ENCODE data around the gene FBXW2. TPM values are rescaled to one million over a fixed set of nuclear protein-coding genes. Genes with fewer than 3 reads are reported as not detected.

The FBXW2 gene
- polyA plus RNA-seq, 1 of the 3 experiments (the other 2 are of a cell fraction), result 40.1 TPM

DNA sequence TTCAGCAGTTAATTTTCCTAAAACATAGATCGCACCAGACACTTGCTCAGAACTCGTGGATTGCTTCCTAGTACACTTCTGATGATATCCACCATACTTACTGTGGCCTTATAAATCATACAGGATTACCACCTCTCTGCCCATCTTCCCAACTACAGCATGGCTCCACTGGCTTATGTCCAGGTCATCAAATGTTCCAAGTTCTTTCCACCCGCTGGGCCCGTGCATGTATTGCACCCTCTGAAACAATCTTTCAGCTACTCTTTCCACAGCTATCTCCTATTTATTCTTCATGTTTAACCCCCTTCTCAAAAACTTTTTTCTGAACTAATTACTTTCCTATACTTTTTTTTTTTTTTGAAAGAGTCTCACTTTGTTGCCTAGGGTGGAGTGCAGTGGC lies 18.5 kb downstream of the FBXW2 start:
- POLR2A ChIA-PET, result no interaction called here
- H3K4me2 ChIP-seq, result no peak overlapping the region
- CTCF ChIA-PET, result interaction anchor here (0.6 to 1.8 kb wide), 3 partner anchors 10 to 211 kb away, joined by 3 to 8 read pairs (median 3); no protein-coding TSS in a partner anchor

GRCh38 chr9:120773256-120773655 lies 20.0 kb downstream of the FBXW2 start:
- TF ChIP-seq SIN3A (IDR thresholded peaks at IDR 0.05; ENCODE audit: borderline replicate concordance, low read depth, low read length) (no peak), REST (IDR thresholded peaks at IDR 0.05; ENCODE audit: low read depth, low read length) (no peak), USF2 (IDR thresholded peaks at IDR 0.05; ENCODE audit: borderline replicate concordance, low read depth, low read length) (no peak)
- Histone ChIP-seq H3K9ac (no peak overlapping the region), H3K9me2 (no peaks in the 10 kb centered on the region), H3K79me2 (ENCODE audit: insufficient read depth) (0 out of 2 replicates have a peak, but pooled peaks cover 4% of the 10 kb centered on the region), H3K36me3 (replicated peaks in 1 of 2; ENCODE audit: control insufficient read depth in 1 of 2, insufficient read depth in 2 of 2, low read length in 1 of 2) (peaks cover 67 to 71% of the 10 kb centered on the region in 2 experiments), H2AFZ (ENCODE audit: low read depth) (no peak overlapping the region), H3K4me2 (no peak overlapping the region), H3K27me3 (ENCODE audit: insufficient read depth) (no peaks in the 10 kb centered on the region), H3K4me1 (ENCODE audit: control insufficient read depth in 1 of 2, insufficient read depth in 2 of 2, low read depth in 1 of 2, low read length in 1 of 2) (no peaks in the 10 kb centered on the region), H3K27ac (ENCODE audit: low read depth in 2 of 2, low read length in 1 of 2) (no peak overlapping the region), H3F3A (replicated peaks; ENCODE audit: insufficient read depth) (peaks cover 4% of the 10 kb centered on the region), H3K9me3 (no peaks in the 10 kb centered on the region), H4K20me1 (ENCODE audit: insufficient read depth) (no peaks in the 10 kb centered on the region), H3K4me3 (ENCODE audit: low read depth in 2 of 2, low read length in 1 of 2) (no peak overlapping the region)
- ChIA-PET CTCF (interaction anchor here (0.9 to 1.7 kb wide), 2 partner anchors 14 to 17 kb away, joined by 4 to 5 read pairs; no protein-coding TSS in a partner anchor), POLR2A (interaction anchor here (0.9 kb wide), 1 partner anchor 16 kb away, joined by 3 read pairs; no protein-coding TSS in a partner anchor)
- 85% methylated on average over 3 of the region's 3 CpGs for WGBS (ENCODE audit: low lambda C conversion rate)
- no peak for DNase-seq

More for the DNA sequence above, 18.5 kb downstream of the FBXW2 start:
- peaks cover 61 to 65% of the 10 kb centered on the region in 2 experiments for H3K36me3 ChIP-seq (replicated peaks in 1 of 2; ENCODE audit: control insufficient read depth in 1 of 2, insufficient read depth in 2 of 2, low read length in 1 of 2)
- no peaks in the 10 kb centered on the region for H3K27me3 ChIP-seq (ENCODE audit: insufficient read depth)
- peaks cover 4% of the 10 kb centered on the region for H3F3A ChIP-seq (replicated peaks; ENCODE audit: insufficient read depth)
- no peak overlapping the region for H3K9ac ChIP-seq
- H3K4me1 ChIP-seq (ENCODE audit: control insufficient read depth in 1 of 2, insufficient read depth in 2 of 2, low read depth in 1 of 2, low read length in 1 of 2), result no peaks in the 10 kb centered on the region
- H4K20me1 ChIP-seq (ENCODE audit: insufficient read depth), result no peaks in the 10 kb centered on the region
- no peaks in the 10 kb centered on the region for H3K9me2 ChIP-seq
- H3K27ac ChIP-seq (ENCODE audit: low read depth in 2 of 2, low read length in 1 of 2), result no peak overlapping the region
- DNase-seq, result peak; percentile 14
- peaks cover 15% of the 10 kb centered on the region for H3K79me2 ChIP-seq (ENCODE audit: insufficient read depth)
- TF ChIP-seq CTCF (IDR thresholded peaks at IDR 0.05), result peak; percentile 21; the same call in 1 of the 2 replicates
- no peak for TF ChIP-seq TEAD4 (IDR thresholded peaks at IDR 0.05; ENCODE audit: borderline replicate concordance, insufficient read depth)
- no peak for TF ChIP-seq MXI1 (IDR thresholded peaks at IDR 0.05; ENCODE audit: low read depth, low read length)
- 98% methylated on average over 4 of the region's 4 CpGs for WGBS (ENCODE audit: low lambda C conversion rate)
- H3K9me3 ChIP-seq, result no peaks in the 10 kb centered on the region
- no peak overlapping the region for H2AFZ ChIP-seq (ENCODE audit: low read depth)
- H3K4me3 ChIP-seq (ENCODE audit: low read depth in 2 of 2, low read length in 1 of 2), result no peak overlapping the region
